Measurements from ENCODE around the gene FAM193A.

DNA sequence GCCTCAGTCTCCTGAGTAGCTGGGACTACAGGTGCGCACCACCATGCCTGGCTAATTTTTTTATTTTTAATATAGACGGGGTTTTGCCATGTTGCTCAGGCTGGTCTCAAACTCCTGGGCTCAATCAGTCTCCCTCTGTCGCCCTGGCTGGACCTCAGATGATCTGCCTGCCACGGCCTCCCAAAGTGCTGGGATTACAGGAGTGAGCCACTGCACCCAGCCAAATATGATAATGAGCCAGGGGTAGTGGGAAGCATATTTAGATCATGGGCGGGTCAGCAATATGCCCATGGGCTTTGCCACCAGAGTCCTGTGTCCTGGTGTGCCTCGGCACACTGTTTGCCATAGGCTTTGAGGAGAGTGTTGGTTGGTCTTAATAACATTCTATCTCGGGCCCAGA, 71.8 kb downstream of the FAM193A start:
- TF ChIP-seq, protein P1, sequence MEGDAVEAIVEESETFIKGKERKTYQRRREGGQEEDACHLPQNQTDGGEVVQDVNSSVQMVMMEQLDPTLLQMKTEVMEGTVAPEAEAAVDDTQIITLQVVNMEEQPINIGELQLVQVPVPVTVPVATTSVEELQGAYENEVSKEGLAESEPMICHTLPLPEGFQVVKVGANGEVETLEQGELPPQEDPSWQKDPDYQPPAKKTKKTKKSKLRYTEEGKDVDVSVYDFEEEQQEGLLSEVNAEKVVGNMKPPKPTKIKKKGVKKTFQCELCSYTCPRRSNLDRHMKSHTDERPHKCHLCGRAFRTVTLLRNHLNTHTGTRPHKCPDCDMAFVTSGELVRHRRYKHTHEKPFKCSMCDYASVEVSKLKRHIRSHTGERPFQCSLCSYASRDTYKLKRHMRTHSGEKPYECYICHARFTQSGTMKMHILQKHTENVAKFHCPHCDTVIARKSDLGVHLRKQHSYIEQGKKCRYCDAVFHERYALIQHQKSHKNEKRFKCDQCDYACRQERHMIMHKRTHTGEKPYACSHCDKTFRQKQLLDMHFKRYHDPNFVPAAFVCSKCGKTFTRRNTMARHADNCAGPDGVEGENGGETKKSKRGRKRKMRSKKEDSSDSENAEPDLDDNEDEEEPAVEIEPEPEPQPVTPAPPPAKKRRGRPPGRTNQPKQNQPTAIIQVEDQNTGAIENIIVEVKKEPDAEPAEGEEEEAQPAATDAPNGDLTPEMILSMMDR (IDR thresholded peaks at IDR 0.05; ENCODE audit: insufficient read depth, low read depth, low read length): no peak
- TF ChIP-seq EZH2 (IDR thresholded peaks at IDR 0.05; ENCODE audit: insufficient read depth, low read length): no peak
